Glomerular endothelial cell (primary cell): Measurements from ENCODE around the gene ZNF366. TPM values are rescaled to one million over a fixed set of nuclear protein-coding genes. Genes with fewer than 3 reads are reported as not detected.

Source experiments
- DNase-seq: peaks from one replicate; pipeline ENCODE4 v3.0.0-alpha.2; 2011; ENCODE audit warnings: low read depth, low spot score; ENCODE audit errors: extremely low read depth
- total RNA-seq: library from RNA; depleted of rRNA; stranded (reverse); fragments of >200 nt; gene quantifications from 2 replicates; pipeline ENCODE4 v1.2.3, GENCODE V29; 2015

The ZNF366 gene
- total RNA-seq, 1 donor from 2014 or later, result 45.4 TPM

- DNase-seq, result no peak
These were observed 11.9 kb upstream of the ZNF366 start for GRCh38 chr5:72519111-72519510.

GRCh38 chr5:72518001-72518683 is 10.9 kb upstream of the ZNF366 start:
- no peak for DNase-seq

GRCh38 chr5:72516916-72517315 is 9.7 kb upstream of the ZNF366 start:
- no peak for DNase-seq

- no peak for DNase-seq
These were observed 8.0 kb upstream of the ZNF366 start for GRCh38 chr5:72515211-72515610.

- no peak for DNase-seq
These were observed 5.3 kb upstream of the ZNF366 start for GRCh38 chr5:72512593-72512860.

- DNase-seq, result no peak
These were observed 4.8 kb upstream of the ZNF366 start for GRCh38 chr5:72511774-72512592.

GRCh38 chr5:72511366-72511765 is 4.2 kb upstream of the ZNF366 start:
- DNase-seq, result no peak

- no peak for DNase-seq
These were observed 3.5 kb upstream of the ZNF366 start for GRCh38 chr5:72510610-72511181.

- no peak for DNase-seq
These were observed 2.2 kb upstream of the ZNF366 start for GRCh38 chr5:72509401-72509800.

- DNase-seq, result no peak
These were observed 1.3 kb upstream of the ZNF366 start for GRCh38 chr5:72508241-72509170.

GRCh38 chr5:72507907-72508238 is 663 bp upstream of the ZNF366 start:
- no peak for DNase-seq

GRCh38 chr5:72506158-72506549 is 1.1 kb downstream of the ZNF366 start:
- DNase-seq, result no peak

- no peak for DNase-seq
These were observed 1.6 kb downstream of the ZNF366 start for GRCh38 chr5:72505539-72506157.

- no peak for DNase-seq
These were observed 2.2 kb downstream of the ZNF366 start for GRCh38 chr5:72505016-72505415.

GRCh38 chr5:72503888-72504491 is 3.2 kb downstream of the ZNF366 start:
- DNase-seq, result no peak

GRCh38 chr5:72501488-72501887 is 5.7 kb downstream of the ZNF366 start:
- no peak for DNase-seq

GRCh38 chr5:72499730-72500129 is 7.5 kb downstream of the ZNF366 start:
- no peak for DNase-seq

- DNase-seq, result no peak
These were observed 8.1 kb downstream of the ZNF366 start for GRCh38 chr5:72499090-72499489.

GRCh38 chr5:72498284-72498683 is 8.9 kb downstream of the ZNF366 start:
- no peak for DNase-seq

- no peak for DNase-seq
These were observed 9.4 kb downstream of the ZNF366 start for GRCh38 chr5:72497823-72498222.
